ENCODE measurements around the gene HOXA5. TPM values are rescaled to one million over a fixed set of nuclear protein-coding genes. Genes with fewer than 3 reads are reported as not detected.

Gene HOXA5
- total RNA-seq, 1 donor from 2014 or later = not detected

GRCh38 chr7:27112361-27112760 lies 31.1 kb downstream of the HOXA5 start:
- peaks cover 24% of the 10 kb centered on the region for H3K4me1 Mint-ChIP-seq (ENCODE audit: low read depth)

GRCh38 chr7:27111751-27112277 lies 31.7 kb downstream of the HOXA5 start:
- H3K27ac Mint-ChIP-seq (ENCODE audit: unreplicated experiment) = peak overlapping the region; percentile 65
- peaks cover 8% of the 10 kb centered on the region for H3K36me3 Mint-ChIP-seq (ENCODE audit: low read depth)
- peaks cover 69% of the 10 kb centered on the region for H3K27me3 Mint-ChIP-seq (ENCODE audit: low read depth)
- DNase-seq (ENCODE audit: low spot score) = no peak
- TF ChIP-seq CTCF (IDR thresholded peaks at IDR 0.05) = no peak
- H3K4me3 Mint-ChIP-seq (ENCODE audit: unreplicated experiment) = peak overlapping the region; percentile 73
- H3K4me1 Mint-ChIP-seq (ENCODE audit: low read depth) = peaks cover 28% of the 10 kb centered on the region
- no peaks in the 10 kb centered on the region for H3K9me3 Mint-ChIP-seq (ENCODE audit: low read depth)

More at GRCh38 chr7:27112361-27112760, 31.1 kb downstream of the HOXA5 start:
- TF ChIP-seq CTCF (IDR thresholded peaks at IDR 0.05) = no peak
- peak overlapping the region; percentile 73 for H3K4me3 Mint-ChIP-seq (ENCODE audit: unreplicated experiment)
- no peaks in the 10 kb centered on the region for H3K9me3 Mint-ChIP-seq (ENCODE audit: low read depth)
- DNase-seq (ENCODE audit: low spot score) = no peak
- H3K36me3 Mint-ChIP-seq (ENCODE audit: low read depth) = peaks cover 8% of the 10 kb centered on the region
- H3K27ac Mint-ChIP-seq (ENCODE audit: unreplicated experiment) = peak overlapping the region; percentile 27
- peaks cover 75% of the 10 kb centered on the region for H3K27me3 Mint-ChIP-seq (ENCODE audit: low read depth)

- H3K4me3 Mint-ChIP-seq (ENCODE audit: unreplicated experiment) = peak overlapping the region; percentile 73
- H3K27ac Mint-ChIP-seq (ENCODE audit: unreplicated experiment) = peak overlapping the region; percentile 65
- no peaks in the 10 kb centered on the region for H3K9me3 Mint-ChIP-seq (ENCODE audit: low read depth)
- H3K27me3 Mint-ChIP-seq (ENCODE audit: low read depth) = peaks cover 63% of the 10 kb centered on the region
- no peak for TF ChIP-seq CTCF (IDR thresholded peaks at IDR 0.05)
- peaks cover 32% of the 10 kb centered on the region for H3K4me1 Mint-ChIP-seq (ENCODE audit: low read depth)
- H3K36me3 Mint-ChIP-seq (ENCODE audit: low read depth) = peaks cover 8% of the 10 kb centered on the region
- DNase-seq (ENCODE audit: low spot score) = no peak
These were observed 32.3 kb downstream of the HOXA5 start for GRCh38 chr7:27111042-27111750.

GRCh38 chr7:27110186-27111031 lies 33.1 kb downstream of the HOXA5 start:
- H3K27ac Mint-ChIP-seq (ENCODE audit: unreplicated experiment) = peak overlapping the region; percentile 65
- peaks cover 40% of the 10 kb centered on the region for H3K4me1 Mint-ChIP-seq (ENCODE audit: low read depth)
- no peak for DNase-seq (ENCODE audit: low spot score)
- H3K27me3 Mint-ChIP-seq (ENCODE audit: low read depth) = peaks cover 56% of the 10 kb centered on the region
- no peaks in the 10 kb centered on the region for H3K9me3 Mint-ChIP-seq (ENCODE audit: low read depth)
- no peak for TF ChIP-seq CTCF (IDR thresholded peaks at IDR 0.05)
- peak overlapping the region; percentile 73 for H3K4me3 Mint-ChIP-seq (ENCODE audit: unreplicated experiment)
- peaks cover 8% of the 10 kb centered on the region for H3K36me3 Mint-ChIP-seq (ENCODE audit: low read depth)
